ENCODE data around the gene GALNT6. TPM values are rescaled to one million over a fixed set of nuclear protein-coding genes. Genes with fewer than 3 reads are reported as not detected.

Gene GALNT6
- total and polyA plus RNA-seq, 2 donors (not counting 3 experiments of a cell fraction or from before 2014, with no cell fraction given) = 18.7 to 39.2 TPM

Other genes starting within 250 kb of the GALNT6 start
- 24.9 and 28.6 TPM in 2 replicates for gene TFCP2, start 218.3 kb downstream of the GALNT6 start, total RNA-seq
- 7.1 and 10.2 TPM in 2 replicates for gene TFCP2, start 218.3 kb downstream of the GALNT6 start, polyA plus RNA-seq
- 14.4 and 17.5 TPM in 2 replicates for gene POU6F1, start 173.3 kb downstream of the GALNT6 start, total RNA-seq
- 5.4 and 6.4 TPM in 2 replicates for gene POU6F1, start 173.3 kb downstream of the GALNT6 start, polyA plus RNA-seq
- 177 TPM in 2 replicates for gene DAZAP2, start 152.6 kb downstream of the GALNT6 start, total RNA-seq
- gene DAZAP2, start 152.6 kb downstream of the GALNT6 start, polyA plus RNA-seq = 497 and 614 TPM in 2 replicates
- 26.2 and 29.1 TPM in 2 replicates for gene SMAGP, start 121.0 kb downstream of the GALNT6 start, total RNA-seq
- 17.3 and 21.4 TPM in 2 replicates for gene SMAGP, start 121.0 kb downstream of the GALNT6 start, polyA plus RNA-seq
- not detected in 2 replicates for gene BIN2, start 67.2 kb downstream of the GALNT6 start, total RNA-seq
- gene BIN2, start 67.2 kb downstream of the GALNT6 start, polyA plus RNA-seq = not detected in 2 replicates
- gene CELA1, start 44.7 kb downstream of the GALNT6 start, total RNA-seq = not detected in 2 replicates
- not detected in 2 replicates for gene CELA1, start 44.7 kb downstream of the GALNT6 start, polyA plus RNA-seq
- gene SLC4A8, start 33.4 kb upstream of the GALNT6 start, total RNA-seq = 7.1 and 9.7 TPM in 2 replicates
- gene SLC4A8, start 33.4 kb upstream of the GALNT6 start, polyA plus RNA-seq = 3.0 and 4.7 TPM in 2 replicates
- 20.2 and 20.4 TPM in 2 replicates for gene SCN8A, start 199.8 kb upstream of the GALNT6 start, total RNA-seq
- gene SCN8A, start 199.8 kb upstream of the GALNT6 start, polyA plus RNA-seq = 7.6 and 9.4 TPM in 2 replicates